Skeletal muscle tissue (tissue), 1 donor: ENCODE data around the gene SCAMP4. TPM values are rescaled to one million over a fixed set of nuclear protein-coding genes. Genes with fewer than 3 reads are reported as not detected.

ENCODE experiments used
- total RNA-seq: library from RNA; depleted of rRNA; stranded (reverse); fragments of >200 nt; gene quantifications from one replicate; pipeline ENCODE4 v1.2.3, GENCODE V29; 2014

Gene SCAMP4
- total RNA-seq, 1 donor from 2014 or later: 8.9 TPM

Other genes starting within 250 kb of the SCAMP4 start
- not detected for gene ONECUT3, start 151.9 kb upstream of the SCAMP4 start, total RNA-seq
- gene ATP8B3, start 93.1 kb upstream of the SCAMP4 start, total RNA-seq: 0.52 TPM
- 5.7 TPM for gene REXO1, start 56.9 kb upstream of the SCAMP4 start, total RNA-seq
- gene KLF16, start 41.8 kb upstream of the SCAMP4 start, total RNA-seq: 2.6 TPM
- 52.7 TPM for gene ABHD17A, start 19.9 kb upstream of the SCAMP4 start, total RNA-seq
- gene ADAT3, start within 50 bp of the SCAMP4 start, total RNA-seq: 1.0 TPM
- gene CSNK1G2, start 35.8 kb downstream of the SCAMP4 start, total RNA-seq: 24.0 TPM
- gene BTBD2, start 110.3 kb downstream of the SCAMP4 start, total RNA-seq: 28.7 TPM
- 32.4 TPM for gene MKNK2, start 145.8 kb downstream of the SCAMP4 start, total RNA-seq
- 12.0 TPM for gene MOB3A, start 190.9 kb downstream of the SCAMP4 start, total RNA-seq
- 2.1 TPM for gene IZUMO4, start 191.5 kb downstream of the SCAMP4 start, total RNA-seq
- gene AP3D1, start 246.2 kb downstream of the SCAMP4 start, total RNA-seq: 33.4 TPM